DMS 273 treated with DMSO at 0.1 percent for 48 hours (cell line): ENCODE measurements around the gene FARP2.

Experiments used
- DNase-seq: peaks from one replicate; lab custom pipeline; 2025; lab: John Stamatoyannopoulos, UW

The FARP2 gene

DNA sequence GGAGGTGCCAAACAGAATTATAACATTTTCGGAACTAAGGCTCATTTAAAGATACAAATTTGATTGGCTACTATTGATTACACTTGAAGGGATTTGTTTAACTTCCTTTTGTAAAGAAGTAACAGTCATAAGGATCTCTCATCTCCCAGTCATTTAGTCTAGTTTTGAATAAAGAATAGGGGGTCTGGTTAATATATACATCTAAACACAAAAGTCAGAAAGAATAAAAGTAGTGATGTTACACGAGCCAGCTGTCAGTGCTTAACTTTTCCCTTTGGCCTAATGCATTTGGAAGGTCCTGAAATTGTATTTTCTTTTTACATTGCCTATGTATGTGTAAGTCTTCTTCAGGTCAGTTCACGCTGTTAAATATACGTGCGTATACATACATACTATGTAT, 32.3 kb upstream of the FARP2 start:
- no peak for DNase-seq

DNA sequence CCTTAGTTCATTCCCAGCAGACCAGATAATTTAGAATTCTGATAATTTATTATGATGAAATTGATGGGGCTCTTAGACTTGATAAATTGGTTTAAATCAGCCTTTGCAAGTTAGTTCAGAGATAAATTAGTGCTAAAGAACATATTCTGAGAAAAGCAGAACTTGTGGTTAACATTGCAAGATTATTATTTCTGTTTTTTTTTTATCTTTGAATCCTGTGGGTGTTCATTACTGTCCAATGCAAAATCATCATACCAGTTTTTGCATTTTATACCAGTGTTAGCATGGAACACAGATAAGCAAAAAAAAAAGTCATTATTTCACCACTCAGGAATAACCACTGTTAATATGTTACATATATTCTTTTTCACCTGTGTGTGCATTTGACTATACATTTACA, 31.3 kb upstream of the FARP2 start:
- no peak for DNase-seq

DNA sequence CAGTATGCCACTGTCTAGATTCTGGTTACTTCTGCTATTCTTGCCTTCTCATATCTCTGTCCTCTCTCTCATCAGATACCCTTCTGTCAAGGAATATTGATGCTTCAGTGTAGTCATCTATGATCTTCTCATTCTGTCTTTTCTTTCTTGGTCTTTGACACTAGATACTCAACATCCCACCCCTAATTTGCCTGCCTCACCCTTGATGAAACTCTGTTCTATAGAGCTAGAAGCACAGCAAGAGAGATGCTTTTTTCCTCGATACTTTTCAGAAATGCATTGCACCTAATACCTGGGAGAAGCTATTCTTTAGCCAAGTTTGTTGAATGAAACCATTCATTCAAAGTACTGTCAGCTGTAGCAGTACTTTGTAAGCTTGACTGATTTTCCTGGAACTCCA, 30.8 kb upstream of the FARP2 start:
- no peak for DNase-seq

DNA sequence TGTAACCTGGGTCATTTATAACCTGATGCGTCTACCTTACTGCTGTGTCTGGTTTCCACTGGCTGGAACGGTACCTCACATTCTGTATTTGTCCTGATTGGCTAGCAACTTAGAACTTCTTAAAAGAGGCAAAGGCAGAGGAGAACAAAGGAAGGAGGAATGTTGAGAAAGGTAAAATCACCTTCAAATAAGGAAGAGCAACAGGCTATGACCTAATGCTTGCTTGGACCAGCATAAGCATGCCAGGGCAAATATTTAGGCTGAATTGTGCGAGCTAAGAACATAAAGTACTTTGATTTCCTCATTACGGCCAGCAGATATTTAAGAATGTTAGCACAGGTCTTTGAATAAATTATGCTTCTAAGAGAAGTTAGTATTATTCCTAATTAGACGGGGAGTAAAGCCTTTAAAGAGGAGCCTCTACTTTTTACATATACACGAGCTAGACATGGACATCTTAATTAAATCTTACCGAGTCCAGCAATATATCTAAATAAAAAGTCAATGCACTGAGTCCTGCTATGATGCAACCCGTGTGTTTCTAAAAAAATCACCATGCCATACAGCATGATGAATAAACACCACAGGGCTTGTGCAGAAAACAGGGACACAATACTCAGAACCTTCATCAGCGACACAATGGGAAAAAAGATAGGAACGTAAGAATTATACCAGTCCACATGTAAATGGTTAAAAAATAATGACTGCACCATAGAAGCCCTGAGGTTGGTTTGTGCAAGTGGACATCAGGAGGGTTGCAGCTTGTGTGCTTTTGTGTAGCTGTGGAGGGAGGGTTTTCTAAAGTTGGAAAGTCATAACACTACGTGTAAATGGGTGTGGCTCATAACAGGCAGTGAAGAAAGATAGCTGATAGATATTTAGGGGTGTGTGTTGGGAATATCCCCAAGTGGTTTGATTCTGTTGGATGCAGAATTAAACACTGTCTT, 26.1 kb upstream of the FARP2 start:
- DNase-seq: no peak

GRCh38 chr2:241330616-241330981, 25.5 kb upstream of the FARP2 start:
- DNase-seq: no peak

DNA sequence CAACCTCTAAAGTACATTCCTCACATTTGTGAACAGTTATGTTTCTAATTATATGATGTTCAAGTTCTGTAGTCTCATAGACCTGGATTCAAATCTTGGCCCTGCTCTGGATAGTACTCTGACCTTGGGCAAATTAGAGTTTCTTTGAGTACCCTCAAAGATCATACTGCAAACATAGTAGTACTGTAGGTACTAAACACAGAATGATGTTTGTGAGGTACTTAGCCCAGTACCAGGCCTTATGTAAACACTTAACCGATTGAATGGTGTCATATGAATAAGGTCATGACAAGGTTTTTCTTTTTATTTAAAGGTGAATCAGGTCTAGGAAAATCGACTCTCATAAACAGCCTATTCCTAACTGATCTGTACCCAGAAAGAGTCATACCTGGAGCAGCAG, 21.3 kb upstream of the FARP2 start:
- DNase-seq: no peak

GRCh38 chr2:241339839-241340630, 16.1 kb upstream of the FARP2 start:
- no peak for DNase-seq

DNA sequence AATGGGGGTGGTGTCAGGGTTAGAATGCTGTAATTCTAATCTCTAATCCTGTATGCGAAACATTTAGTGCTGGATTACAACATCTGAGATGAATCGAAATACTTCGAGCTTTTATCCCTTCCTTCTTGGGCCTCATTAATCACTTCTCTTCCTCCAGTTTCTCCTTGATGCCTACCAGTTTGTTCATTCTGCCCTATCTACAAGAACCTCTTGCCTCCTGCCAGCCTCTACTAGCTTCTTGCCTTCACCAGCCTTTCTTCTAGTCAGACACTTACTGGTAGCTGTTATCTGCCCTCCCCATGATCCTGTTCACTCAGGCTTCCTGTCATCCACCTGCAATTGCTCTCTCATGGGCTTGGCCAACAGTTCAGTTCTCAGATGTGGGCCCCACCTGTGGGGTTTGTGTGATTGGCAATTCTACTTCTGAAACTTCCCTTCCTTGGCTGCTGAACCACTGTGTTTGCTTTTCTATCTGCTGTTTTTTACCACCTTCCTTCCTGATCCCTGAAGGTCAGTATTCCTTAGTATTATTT, 15.4 kb upstream of the FARP2 start:
- no peak for DNase-seq

GRCh38 chr2:241344925-241345651, 11.0 kb upstream of the FARP2 start:
- DNase-seq: no peak

- DNase-seq: no peak
Measured at GRCh38 chr2:241349941-241350340, 6.1 kb upstream of the FARP2 start.

GRCh38 chr2:241350530-241350877, 5.6 kb upstream of the FARP2 start:
- DNase-seq: no peak

DNA sequence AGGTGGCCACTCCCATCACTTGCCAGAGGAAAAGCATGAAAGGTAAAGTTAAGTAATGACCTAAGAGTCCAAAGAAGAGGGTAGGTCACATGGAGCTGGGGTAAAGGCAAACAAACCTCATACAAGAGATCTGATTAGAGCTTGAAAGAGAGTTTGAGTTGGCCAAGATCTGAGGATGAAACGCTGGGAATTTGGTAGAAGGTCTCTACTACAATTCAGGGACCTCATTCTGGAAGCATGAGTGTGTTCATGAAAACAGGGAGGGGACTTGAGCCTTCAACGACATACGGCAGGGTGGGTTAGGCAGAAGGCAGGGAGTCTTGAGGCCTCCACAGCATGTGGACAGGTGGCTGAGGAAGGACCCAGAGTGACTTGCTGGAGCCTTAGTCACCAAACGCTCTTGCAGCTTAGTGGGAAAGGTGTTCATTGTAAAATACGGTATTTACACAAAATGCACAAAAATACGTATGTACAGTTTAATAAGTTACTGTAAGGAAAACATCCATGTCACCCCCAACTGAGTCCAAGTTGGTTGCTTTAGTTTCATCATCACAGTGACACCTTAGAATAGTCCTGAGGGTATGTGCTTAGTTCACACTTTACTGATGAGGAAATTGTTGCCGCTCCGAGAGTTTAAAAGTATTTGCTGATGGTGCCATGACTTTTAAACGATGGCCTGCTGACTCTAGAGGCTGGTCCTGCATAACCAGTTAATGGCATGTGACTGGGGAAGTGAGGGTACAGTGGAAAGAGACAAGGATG, 5.0 kb upstream of the FARP2 start:
- no peak for DNase-seq

- DNase-seq: no peak
Measured at GRCh38 chr2:241351640-241352031, 4.4 kb upstream of the FARP2 start.

GRCh38 chr2:241352227-241352626, 3.9 kb upstream of the FARP2 start:
- DNase-seq: no peak

- peak; percentile 25 for DNase-seq
Measured at GRCh38 chr2:241354668-241355658, 1.1 kb upstream of the FARP2 start.

GRCh38 chr2:241356871-241357260, 781 bp downstream of the FARP2 start:
- DNase-seq: no peak

- DNase-seq: no peak
Measured at GRCh38 chr2:241357531-241357930, 1.4 kb downstream of the FARP2 start.

DNA sequence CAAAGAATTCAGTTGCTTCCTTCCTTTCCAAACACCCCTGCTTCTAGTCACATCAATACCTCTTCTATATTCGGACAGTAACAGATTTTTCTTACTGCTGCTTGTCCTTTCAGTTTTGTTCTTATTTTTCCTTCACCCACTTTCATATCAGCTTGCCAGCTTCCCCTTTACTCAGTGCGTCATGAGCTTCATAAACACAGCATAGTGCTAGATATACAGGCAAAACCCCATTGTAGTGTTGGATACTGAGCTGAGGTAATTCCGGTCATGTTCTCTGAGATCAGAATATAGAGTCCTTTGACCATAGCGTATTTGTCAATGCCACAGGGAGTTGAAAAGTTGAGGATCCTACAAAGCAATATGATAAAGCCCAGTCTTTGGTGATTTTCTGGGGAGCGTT, 2.4 kb downstream of the FARP2 start:
- DNase-seq: no peak

DNA sequence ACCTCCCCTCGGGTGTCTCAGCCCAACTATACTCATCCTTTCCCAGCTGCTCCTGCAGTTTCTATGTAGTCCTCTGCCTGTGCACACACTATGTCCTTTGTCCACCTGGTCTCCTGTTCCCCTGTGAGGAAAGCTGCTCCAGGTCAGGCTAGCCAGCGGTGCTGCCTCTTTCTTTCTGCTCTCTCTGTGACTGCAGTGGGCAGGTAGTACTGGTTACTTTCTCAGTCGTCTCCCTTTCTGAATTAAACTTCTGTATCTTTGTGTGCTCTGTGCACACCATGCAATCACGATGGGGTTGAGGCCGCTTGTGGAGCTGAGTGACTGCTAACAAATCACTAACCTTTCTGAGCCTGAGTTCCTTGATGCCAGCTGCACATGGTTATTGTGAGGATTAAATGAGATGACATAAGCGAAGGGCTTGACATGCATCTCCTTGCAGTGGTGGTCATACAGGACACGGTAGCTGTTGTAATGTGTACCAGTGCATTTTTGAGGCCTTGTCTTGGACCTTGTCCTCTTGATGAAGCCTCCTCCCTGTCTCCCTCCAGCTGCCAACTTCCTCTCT, 3.5 kb downstream of the FARP2 start:
- no peak for DNase-seq

- no peak for DNase-seq
Measured at GRCh38 chr2:241363426-241363825, 7.3 kb downstream of the FARP2 start.
